Skin of body (tissue), 2 donors: ENCODE results near the gene C19orf73. TPM values are rescaled to one million over a fixed set of nuclear protein-coding genes. Genes with fewer than 3 reads are reported as not detected.
A peak's percentile ranks its signal among the peaks of the same experiment; 100 is the strongest.
"Not testable (repeated sequence)": the region's sequence is repeated elsewhere in the genome, so short reads cannot be mapped to it uniquely, and the experiment has no call there.

Experiments
- DNase-seq: peaks from one replicate; lab custom pipeline; 2025; lab: John Stamatoyannopoulos, UW
- total RNA-seq: library from RNA; depleted of rRNA; stranded (reverse); fragments of >200 nt; gene quantifications from one replicate; pipeline ENCODE4 v1.2.3, GENCODE V29; 2014

The C19orf73 gene
- total RNA-seq, 1 donor from 2014 or later: 0.30 TPM

GRCh38 chr19:49148784-49149651 lies 30.1 kb upstream of the C19orf73 start:
- peak; percentile 87 for DNase-seq

- DNase-seq: no peak
These were observed 29.2 kb upstream of the C19orf73 start for GRCh38 chr19:49148044-49148682.

GRCh38 chr19:49146408-49146770 lies 27.4 kb upstream of the C19orf73 start:
- DNase-seq: not testable (repeated sequence)

- DNase-seq: peak; percentile 27
These were observed 26.8 kb upstream of the C19orf73 start for GRCh38 chr19:49145573-49146407.

- peak; percentile 87 for DNase-seq
These were observed 24.0 kb upstream of the C19orf73 start for GRCh38 chr19:49142866-49143335.

GRCh38 chr19:49141352-49141751 lies 22.4 kb upstream of the C19orf73 start:
- DNase-seq: no peak

GRCh38 chr19:49140951-49141350 lies 22.0 kb upstream of the C19orf73 start:
- DNase-seq: no peak

GRCh38 chr19:49136771-49137171 lies 17.8 kb upstream of the C19orf73 start:
- no peak for DNase-seq

GRCh38 chr19:49135686-49136085 lies 16.7 kb upstream of the C19orf73 start:
- no peak for DNase-seq

- DNase-seq: peak; percentile 70
These were observed 14.9 kb upstream of the C19orf73 start for GRCh38 chr19:49133621-49134454.

- no peak for DNase-seq
These were observed 14.1 kb upstream of the C19orf73 start for GRCh38 chr19:49132974-49133609.

- DNase-seq: no peak
These were observed 11.4 kb upstream of the C19orf73 start for GRCh38 chr19:49130325-49130724.

GRCh38 chr19:49129238-49129583 lies 10.3 kb upstream of the C19orf73 start:
- DNase-seq: no peak

GRCh38 chr19:49128545-49129237 lies 9.7 kb upstream of the C19orf73 start:
- DNase-seq: no peak

GRCh38 chr19:49127674-49128544 lies 9.0 kb upstream of the C19orf73 start:
- DNase-seq: peak; percentile 96

GRCh38 chr19:49127225-49127624 lies 8.3 kb upstream of the C19orf73 start:
- DNase-seq: not testable (repeated sequence)

GRCh38 chr19:49126575-49126974 lies 7.6 kb upstream of the C19orf73 start:
- no peak for DNase-seq

GRCh38 chr19:49125025-49125731 lies 6.2 kb upstream of the C19orf73 start:
- DNase-seq: no peak
